ENCODE results near the gene MPHOSPH10. TPM values are rescaled to one million over a fixed set of nuclear protein-coding genes. Genes with fewer than 3 reads are reported as not detected.

Gene MPHOSPH10
- total and polyA plus RNA-seq, 3 donors from 2014 or later: 6.4 to 25.6 (median 19.9) TPM

- H3K9me3 ChIP-seq: no peaks in the 10 kb centered on the region
- H3K4me1 ChIP-seq: no peaks in the 10 kb centered on the region
- no peak for TF ChIP-seq CTCF (IDR thresholded peaks at IDR 0.05)
- TF ChIP-seq POLR2A (IDR thresholded peaks at IDR 0.05): no peak
- no peaks in the 10 kb centered on the region for H3K36me3 ChIP-seq (ENCODE audit: low read depth, missing control alignments)
- WGBS, 2 donors: 86 to 87% methylated on average over 2 of the region's 2 CpGs
- intact Hi-C loops (cut with DNase I; ENCODE audit: low total_unique reads): no loop called here
- H3K4me3 ChIP-seq: no peak overlapping the region
- H3K27me3 ChIP-seq: no peaks in the 10 kb centered on the region
- H3K27ac ChIP-seq: no peak overlapping the region
- DNase-seq: no peak
Measured at GRCh38 chr2:71108091-71108490, 22.3 kb upstream of the MPHOSPH10 start.

- intact Hi-C loops (cut with DNase I; ENCODE audit: low total_unique reads): no loop called here
- Histone ChIP-seq H3K9me3 (no peaks in the 10 kb centered on the region), H3K27ac (no peak overlapping the region), H3K36me3 (ENCODE audit: low read depth, missing control alignments) (no peaks in the 10 kb centered on the region), H3K4me1 (no peaks in the 10 kb centered on the region), H3K4me3 (no peak overlapping the region), H3K27me3 (no peaks in the 10 kb centered on the region)
- no peak for DNase-seq
- TF ChIP-seq POLR2A (IDR thresholded peaks at IDR 0.05) (no peak), CTCF (IDR thresholded peaks at IDR 0.05) (no peak)
- 87 to 89% methylated on average over 1 of the region's 1 CpG for WGBS, 2 donors
Measured at GRCh38 chr2:71113843-71114242, 16.6 kb upstream of the MPHOSPH10 start.

- no peaks in the 10 kb centered on the region for H3K9me3 ChIP-seq
- DNase-seq: no peak
- no peaks in the 10 kb centered on the region for H3K36me3 ChIP-seq (ENCODE audit: low read depth, missing control alignments)
- intact Hi-C loops (cut with DNase I; ENCODE audit: low total_unique reads): no loop called here
- no peak overlapping the region for H3K27ac ChIP-seq
- H3K27me3 ChIP-seq: no peaks in the 10 kb centered on the region
- TF ChIP-seq POLR2A (IDR thresholded peaks at IDR 0.05): no peak
- no peak for TF ChIP-seq CTCF (IDR thresholded peaks at IDR 0.05)
- no peak overlapping the region for H3K4me3 ChIP-seq
- no peaks in the 10 kb centered on the region for H3K4me1 ChIP-seq
Measured at GRCh38 chr2:71117063-71117462, 13.4 kb upstream of the MPHOSPH10 start.

- no peaks in the 10 kb centered on the region for H3K36me3 ChIP-seq (ENCODE audit: low read depth, missing control alignments)
- H3K9me3 ChIP-seq: no peaks in the 10 kb centered on the region
- TF ChIP-seq CTCF (IDR thresholded peaks at IDR 0.05): no peak
- TF ChIP-seq POLR2A (IDR thresholded peaks at IDR 0.05): no peak
- intact Hi-C loops (cut with DNase I; ENCODE audit: low total_unique reads): no loop called here
- H3K4me3 ChIP-seq: no peak overlapping the region
- no peak for DNase-seq
- no peak overlapping the region for H3K27ac ChIP-seq
- 82 to 89% methylated on average over 6 of the region's 6 CpGs for WGBS, 2 donors
- no peaks in the 10 kb centered on the region for H3K27me3 ChIP-seq
- no peaks in the 10 kb centered on the region for H3K4me1 ChIP-seq
Measured at GRCh38 chr2:71120195-71120594, 10.2 kb upstream of the MPHOSPH10 start.

GRCh38 chr2:71121479-71121878 is 9.0 kb upstream of the MPHOSPH10 start:
- H3K4me1 ChIP-seq: no peaks in the 10 kb centered on the region
- no peak overlapping the region for H3K27ac ChIP-seq
- intact Hi-C loops (cut with DNase I; ENCODE audit: low total_unique reads): no loop called here

More at GRCh38 chr2:71121479-71121878, 9.0 kb upstream of the MPHOSPH10 start:
- no peaks in the 10 kb centered on the region for H3K36me3 ChIP-seq (ENCODE audit: low read depth, missing control alignments)
- no peak for TF ChIP-seq POLR2A (IDR thresholded peaks at IDR 0.05)
- no peak for TF ChIP-seq CTCF (IDR thresholded peaks at IDR 0.05)
- H3K9me3 ChIP-seq: no peaks in the 10 kb centered on the region
- no peaks in the 10 kb centered on the region for H3K27me3 ChIP-seq
- DNase-seq: no peak
- 93 to 100% methylated on average over 1 of the region's 1 CpG for WGBS, 2 donors
- no peak overlapping the region for H3K4me3 ChIP-seq
